ENCODE results near the gene GAS7.
"Not testable (repeated sequence)": the region's sequence is repeated elsewhere in the genome, so short reads cannot be mapped to it uniquely, and the experiment has no call there.

The GAS7 gene

GRCh38 chr17:9934331-9934730, 264.1 kb downstream of the GAS7 start:
- TF ChIP-seq POLR2A (IDR thresholded peaks at IDR 0.05; ENCODE audit: low read length), result no peak
- TF ChIP-seq GATA1 (IDR thresholded peaks at IDR 0.05; ENCODE audit: low read depth, low read length), result no peak
- no peak for DNase-seq

DNA sequence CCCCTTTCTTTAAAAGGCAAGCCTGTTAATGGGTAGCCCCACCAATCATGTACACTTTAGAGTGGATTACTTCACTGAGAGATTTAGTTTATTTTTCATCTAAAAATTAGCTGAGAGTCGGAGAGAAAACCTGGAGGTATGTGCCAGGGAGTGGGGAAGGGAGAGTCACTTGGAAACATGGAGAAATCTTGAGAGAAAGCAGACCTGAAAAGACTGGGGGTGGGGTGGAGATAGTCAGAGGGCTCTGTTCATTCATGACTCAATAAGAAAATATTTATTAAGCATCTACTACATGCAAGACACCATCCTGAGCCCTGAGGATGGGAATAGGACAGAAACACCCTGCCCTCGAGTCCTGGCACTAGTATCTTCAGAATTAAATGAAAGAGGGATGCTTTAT, 265.9 kb downstream of the GAS7 start:
- DNase-seq, result no peak
- TF ChIP-seq GATA1 (IDR thresholded peaks at IDR 0.05; ENCODE audit: low read depth, low read length) (no peak), POLR2A (IDR thresholded peaks at IDR 0.05; ENCODE audit: low read length) (no peak)

GRCh38 chr17:9931144-9931741, 267.2 kb downstream of the GAS7 start:
- TF ChIP-seq GATA1 (IDR thresholded peaks at IDR 0.05; ENCODE audit: low read depth, low read length) (no peak), POLR2A (IDR thresholded peaks at IDR 0.05; ENCODE audit: low read length) (no peak)
- no peak for DNase-seq

DNA sequence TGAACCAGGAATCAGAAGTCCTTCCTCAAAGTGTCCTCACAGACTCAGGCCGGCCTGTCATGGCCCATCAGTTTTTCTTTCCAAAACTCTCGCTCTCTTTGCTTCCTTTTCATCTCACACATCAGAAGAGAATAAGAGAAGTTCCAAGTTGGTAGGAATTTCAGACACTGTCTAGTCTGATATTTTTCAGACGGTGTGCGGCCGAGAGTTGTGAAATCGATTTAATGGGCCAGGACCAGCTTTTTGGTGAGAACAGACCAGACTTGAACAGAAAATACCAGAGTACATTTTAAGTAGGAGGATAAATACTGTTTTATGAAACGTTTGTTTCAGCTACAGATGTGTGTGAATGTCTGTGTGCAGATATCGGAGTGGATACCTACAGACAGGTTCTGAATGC, 268.5 kb downstream of the GAS7 start:
- no peak for DNase-seq
- no peak for TF ChIP-seq POLR2A (IDR thresholded peaks at IDR 0.05; ENCODE audit: low read length)
- no peak for TF ChIP-seq GATA1 (IDR thresholded peaks at IDR 0.05; ENCODE audit: low read depth, low read length)

- no peak for TF ChIP-seq GATA1 (IDR thresholded peaks at IDR 0.05; ENCODE audit: low read depth, low read length)
- TF ChIP-seq POLR2A (IDR thresholded peaks at IDR 0.05; ENCODE audit: low read length), result no peak
- no peak for DNase-seq
Measured at GRCh38 chr17:9928601-9929333, 269.6 kb downstream of the GAS7 start.

DNA sequence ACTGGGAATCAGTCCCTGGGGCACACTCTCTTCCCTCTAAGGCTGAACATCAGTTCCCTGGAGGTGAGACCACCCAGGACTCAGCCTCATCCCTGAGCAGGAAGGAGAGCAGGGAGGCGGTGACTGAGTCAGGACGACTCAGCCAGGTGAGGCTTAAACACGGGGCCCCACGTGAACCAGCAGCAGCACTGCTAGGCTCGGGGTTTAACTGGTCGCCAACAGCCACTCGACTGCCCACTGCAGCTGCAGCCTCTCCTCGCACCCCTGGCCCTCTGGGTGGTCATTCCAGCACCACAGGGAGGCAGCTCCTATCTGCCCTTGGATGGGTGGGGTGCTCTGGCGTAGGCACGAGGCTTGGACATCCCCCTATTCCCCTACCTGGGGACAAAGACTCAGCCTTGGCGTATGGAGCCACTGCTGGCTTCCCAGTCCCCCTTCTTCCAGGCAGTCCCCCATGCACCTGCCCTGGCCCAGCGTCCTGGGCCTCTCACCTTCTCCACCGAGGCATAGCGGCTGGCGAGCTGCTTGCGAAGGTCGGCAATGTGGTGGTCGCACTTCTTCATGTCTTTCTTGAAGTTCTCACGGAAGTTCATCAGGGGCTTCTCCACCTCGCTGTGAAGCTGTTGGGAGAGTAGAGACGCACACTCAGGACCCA, 272.1 kb downstream of the GAS7 start:
- no peak for TF ChIP-seq GATA1 (IDR thresholded peaks at IDR 0.05; ENCODE audit: low read depth, low read length)
- no peak for DNase-seq

DNA sequence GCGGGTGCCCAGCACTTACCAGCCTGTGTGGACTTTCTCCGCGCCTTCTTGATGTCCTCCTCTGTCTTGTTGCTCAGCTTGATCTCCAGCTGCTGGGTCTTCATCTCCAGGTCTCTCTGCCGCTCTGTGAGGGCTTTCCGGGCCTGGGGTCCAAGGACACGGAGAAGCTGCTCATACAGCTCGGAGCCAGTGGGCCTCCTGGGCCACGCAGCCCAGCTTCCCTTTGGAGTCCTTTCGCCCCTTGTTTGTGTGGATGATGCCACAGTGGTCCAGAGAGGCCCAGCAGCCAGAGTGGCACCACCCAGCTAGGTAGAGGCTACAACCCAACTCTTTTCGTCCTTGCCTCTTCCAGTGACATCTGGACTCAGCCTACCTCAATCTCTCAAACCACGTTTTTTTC, 272.9 kb downstream of the GAS7 start:
- DNase-seq, result no peak
- TF ChIP-seq GATA1 (IDR thresholded peaks at IDR 0.05; ENCODE audit: low read depth, low read length) (no peak), POLR2A (IDR thresholded peaks at IDR 0.05; ENCODE audit: low read length) (no peak)

DNA sequence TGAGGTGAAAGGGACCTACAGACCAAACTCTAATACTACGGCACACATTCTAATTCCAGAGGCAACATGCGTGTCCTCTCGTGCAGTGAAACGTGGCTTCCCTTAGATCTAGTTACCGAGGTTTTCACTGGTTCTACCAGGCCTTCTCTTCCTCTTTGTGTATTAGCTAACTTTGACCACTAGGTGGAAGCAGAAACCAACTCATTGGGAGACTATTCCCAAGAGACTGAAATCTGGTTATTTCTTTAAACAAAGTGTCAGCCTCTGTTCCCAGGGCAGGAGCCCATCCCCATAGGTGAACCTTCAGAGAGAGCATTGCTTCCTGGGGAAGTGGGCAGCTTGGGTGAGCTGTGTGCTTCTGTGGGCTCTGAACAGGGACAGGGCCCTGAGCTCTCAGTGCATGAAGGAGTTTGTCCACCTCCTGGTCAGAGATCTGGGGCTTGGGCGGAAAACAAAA, 273.6 kb downstream of the GAS7 start:
- DNase-seq, result peak; percentile 36 to 63
- no peak for TF ChIP-seq GATA1 (IDR thresholded peaks at IDR 0.05; ENCODE audit: low read depth, low read length)
- TF ChIP-seq POLR2A (IDR thresholded peaks at IDR 0.05; ENCODE audit: low read length), result no peak

DNA sequence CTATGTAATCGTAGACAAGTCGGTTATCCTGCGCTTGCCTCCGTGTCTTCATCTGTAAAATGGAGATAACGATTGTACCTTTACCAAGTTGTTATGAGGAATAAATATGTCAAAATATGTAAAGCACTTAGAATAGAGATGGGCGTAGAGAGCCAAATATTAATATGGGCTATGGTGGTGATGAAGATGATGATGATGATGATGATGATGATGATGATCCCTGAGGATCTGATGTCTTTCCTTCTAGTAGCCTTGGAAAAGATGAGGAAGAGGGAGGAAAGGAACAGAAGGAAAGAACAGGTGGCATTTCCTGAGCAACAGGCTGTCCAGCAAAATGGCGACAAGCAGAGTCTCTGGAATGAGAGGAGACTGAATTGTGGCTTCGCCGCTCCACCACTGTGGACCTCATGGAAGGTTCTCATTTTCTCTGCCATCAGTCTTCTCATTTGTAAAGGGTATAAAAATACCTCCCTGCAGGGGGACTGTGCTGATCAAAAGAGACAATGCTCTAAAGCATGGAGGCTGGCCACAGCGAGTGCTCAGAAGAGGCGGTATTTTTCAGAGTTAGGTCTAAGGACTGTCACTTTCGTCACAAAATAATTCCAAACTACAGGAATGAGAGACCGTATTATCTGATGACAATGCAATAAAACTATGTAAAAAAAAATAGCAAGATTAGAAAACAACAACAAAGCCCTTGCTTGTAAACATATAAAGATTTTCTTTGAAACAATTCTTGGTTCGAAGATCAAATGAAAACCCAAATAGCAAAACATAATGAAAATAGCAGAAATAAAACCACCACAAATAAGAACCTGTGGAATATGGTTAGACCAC, 276.2 kb downstream of the GAS7 start:
- DNase-seq, result no peak
- no peak for TF ChIP-seq POLR2A (IDR thresholded peaks at IDR 0.05; ENCODE audit: low read length)
- TF ChIP-seq GATA1 (IDR thresholded peaks at IDR 0.05; ENCODE audit: low read depth, low read length), result no peak

GRCh38 chr17:9921216-9921615, 277.2 kb downstream of the GAS7 start:
- not testable (repeated sequence) for DNase-seq

GRCh38 chr17:9918804-9919352, 279.5 kb downstream of the GAS7 start:
- no peak for TF ChIP-seq POLR2A (IDR thresholded peaks at IDR 0.05; ENCODE audit: low read length)
- TF ChIP-seq GATA1 (IDR thresholded peaks at IDR 0.05; ENCODE audit: low read depth, low read length), result no peak
- DNase-seq, result no peak

DNA sequence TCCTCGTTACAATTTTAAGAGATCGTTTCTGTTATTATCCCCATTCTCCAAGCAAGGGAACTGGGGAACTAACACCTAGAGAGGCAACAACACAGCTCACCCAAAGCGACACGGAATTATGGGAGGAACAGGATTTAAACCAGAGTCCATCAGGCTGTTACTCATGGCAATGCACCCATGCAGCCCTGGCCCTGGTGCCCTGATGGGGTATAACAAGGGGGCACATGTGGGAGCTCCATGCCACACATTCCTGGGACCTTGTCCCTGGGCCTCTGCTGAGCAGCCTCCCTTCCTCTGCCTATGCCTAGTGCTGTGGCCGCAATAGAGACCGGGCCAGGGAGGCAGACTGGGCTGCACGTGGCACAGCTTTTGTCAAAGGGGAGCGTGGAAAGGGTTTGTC, 280.1 kb downstream of the GAS7 start:
- DNase-seq, result no peak
- no peak for TF ChIP-seq POLR2A (IDR thresholded peaks at IDR 0.05; ENCODE audit: low read length)
- TF ChIP-seq GATA1 (IDR thresholded peaks at IDR 0.05; ENCODE audit: low read depth, low read length), result no peak

GRCh38 chr17:9917801-9918200, 280.6 kb downstream of the GAS7 start:
- TF ChIP-seq GATA1 (IDR thresholded peaks at IDR 0.05; ENCODE audit: low read depth, low read length) (no peak), POLR2A (IDR thresholded peaks at IDR 0.05; ENCODE audit: low read length) (no peak)
- DNase-seq, result no peak

DNA sequence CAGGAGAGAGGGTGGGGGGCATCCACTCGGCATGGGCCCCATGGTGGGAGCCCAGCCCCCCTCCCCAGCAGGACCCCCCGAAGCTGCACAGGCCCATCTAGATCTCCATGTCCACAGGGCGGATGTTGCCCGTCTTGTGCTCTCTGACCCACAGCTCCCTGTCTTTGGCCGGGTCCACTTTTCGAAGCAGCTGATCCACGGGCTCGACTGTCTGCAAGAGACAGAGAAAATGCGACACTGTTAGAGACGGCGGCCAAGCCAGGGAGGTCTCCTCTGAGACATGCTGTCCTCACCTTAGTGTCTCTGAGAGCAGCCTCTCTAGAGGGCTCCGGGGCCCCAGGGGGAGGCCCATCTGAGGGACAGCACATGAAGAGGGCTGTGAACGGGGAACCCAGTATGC, 281.3 kb downstream of the GAS7 start:
- DNase-seq, result no peak
- TF ChIP-seq POLR2A (IDR thresholded peaks at IDR 0.05; ENCODE audit: low read length), result no peak
- no peak for TF ChIP-seq GATA1 (IDR thresholded peaks at IDR 0.05; ENCODE audit: low read depth, low read length)
